ENCODE results near the gene NABP2.

GRCh38 chr12:56258820-56259183 lies 34.7 kb downstream of the NABP2 start:
- TF ChIP-seq CTCF (IDR thresholded peaks at IDR 0.05 in 4 of 5, conservative IDR thresholded peaks at IDR 0.05 in 1 of 5) (no peak), POLR2A (IDR thresholded peaks at IDR 0.05) (no peak)

Measured in gastrocnemius medialis (tissue), 4 donors.